ENCODE results near the gene CTRB1. TPM values are rescaled to one million over a fixed set of nuclear protein-coding genes. Genes with fewer than 3 reads are reported as not detected.

CTRB1 gene
- total and polyA plus RNA-seq, 2 donors (not counting 3 experiments of a cell fraction or from before 2014, with no cell fraction given): not detected

DNA sequence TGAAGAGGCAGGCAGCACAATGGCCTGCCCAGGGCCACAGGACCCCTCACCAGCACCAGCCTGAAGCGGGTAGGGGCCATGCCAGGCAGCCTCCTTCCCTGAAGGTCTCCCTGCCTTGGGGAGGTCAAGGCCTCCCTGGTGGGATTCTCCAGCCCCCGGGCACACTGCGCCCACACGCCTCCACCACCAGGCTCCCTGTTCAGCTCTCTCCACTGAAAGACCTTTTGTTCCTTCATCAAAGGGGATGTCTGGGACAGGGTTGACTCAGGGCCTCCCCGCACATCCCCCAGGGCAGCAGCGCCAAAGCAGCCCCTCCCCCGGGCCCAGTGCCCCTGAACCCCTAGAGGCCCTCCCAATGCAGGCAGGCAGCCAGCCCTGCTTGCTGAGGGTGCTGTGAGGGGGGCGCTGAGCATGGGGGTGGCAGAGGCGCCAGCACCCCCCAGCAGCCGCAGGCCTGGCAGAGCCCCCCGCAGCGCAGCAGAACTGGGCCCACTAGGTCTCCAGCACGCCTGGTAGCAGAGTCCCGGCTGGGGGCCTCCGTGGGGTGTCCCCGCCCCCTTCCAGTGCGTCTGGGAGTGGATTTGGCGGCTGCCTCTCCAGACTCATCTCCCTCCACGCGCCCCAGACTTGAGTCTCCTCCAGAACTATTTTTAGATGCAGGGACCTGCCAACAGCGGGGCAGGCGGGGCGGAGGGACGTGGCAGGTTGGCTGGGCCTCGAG is 19.5 kb downstream of the CTRB1 start:
- Histone ChIP-seq H3K36me3 (ENCODE audit: control insufficient read depth in 2 of 2, extremely low read depth in 1 of 2, insufficient read depth in 2 of 2, low read length in 2 of 2) (peaks cover 30 to 85% of the 10 kb centered on the region in 2 experiments), H2AFZ (ENCODE audit: low read depth, low read length) (no peak overlapping the region), H3K4me3 (replicated peaks in 1 of 3; ENCODE audit: insufficient read depth in 1 of 3, low read depth in 1 of 3, low read length in 3 of 3) (no peak overlapping the region), H4K20me1 (replicated peaks; ENCODE audit: control insufficient read depth, extremely low read depth, insufficient read depth, low read length) (no peaks in the 10 kb centered on the region), H3K9me1 (replicated peaks; ENCODE audit: control insufficient read depth, extremely low read depth, insufficient read depth, low read length) (no peaks in the 10 kb centered on the region), H3K27ac (ENCODE audit: insufficient read depth, low read depth, low read length) (peak overlapping the region; percentile 48), H3K9me3 (replicated peaks; ENCODE audit: control insufficient read depth, insufficient read depth, low read length) (no peaks in the 10 kb centered on the region), H3K9ac (replicated peaks; ENCODE audit: extremely low read depth, insufficient read depth, low read length) (no peak overlapping the region), H3K4me1 (ENCODE audit: control insufficient read depth, extremely low read depth, insufficient read depth, low read length) (peaks cover 10% of the 10 kb centered on the region), H3K27me3 (ENCODE audit: control insufficient read depth in 2 of 2, insufficient read depth in 2 of 2, low read length in 2 of 2) (no peaks in the 10 kb centered on the region), H3K4me2 (ENCODE audit: insufficient read depth, low read length) (no peak overlapping the region), H3K79me2 (ENCODE audit: control insufficient read depth, insufficient read depth, low read length) (peaks cover 94% of the 10 kb centered on the region)
- DNase-seq (ENCODE audit: low read depth, low spot score): no peak
- no TSS peak for BruUV-seq (replicated peaks)
- TF ChIP-seq MYC (IDR thresholded peaks at IDR 0.05; ENCODE audit: low read depth, low read length): no peak
- no peak for TF ChIP-seq FOS (IDR thresholded peaks at IDR 0.05; ENCODE audit: borderline replicate concordance, insufficient read depth, low read length)
- no peak for TF ChIP-seq GATA2 (IDR thresholded peaks at IDR 0.05; ENCODE audit: insufficient read depth, insufficient read length, low read depth, low read length)
- no peak for TF ChIP-seq POLR2A (IDR thresholded peaks at IDR 0.05; ENCODE audit: low read depth, low read length)
- no peak for TF ChIP-seq POLR2AphosphoS5 (IDR thresholded peaks at IDR 0.05; ENCODE audit: insufficient read depth, low read depth, low read length)
- no peak for TF ChIP-seq JUN (IDR thresholded peaks at IDR 0.05; ENCODE audit: borderline replicate concordance, insufficient read depth, insufficient read length, low read depth)
- no peak for TF ChIP-seq CTCF (IDR thresholded peaks at IDR 0.05; ENCODE audit: extremely low read depth in 1 of 2, insufficient read depth in 1 of 2, low read depth in 1 of 2, low read length in 2 of 2)
- TF ChIP-seq, protein P1, sequence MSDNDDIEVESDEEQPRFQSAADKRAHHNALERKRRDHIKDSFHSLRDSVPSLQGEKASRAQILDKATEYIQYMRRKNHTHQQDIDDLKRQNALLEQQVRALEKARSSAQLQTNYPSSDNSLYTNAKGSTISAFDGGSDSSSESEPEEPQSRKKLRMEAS (IDR thresholded peaks at IDR 0.05; ENCODE audit: insufficient read depth, insufficient read length): no peak
- TF ChIP-seq EZH2 (IDR thresholded peaks at IDR 0.05; ENCODE audit: borderline replicate concordance, low read depth, low read length, severe bottlenecking): no peak
- CTCF ChIA-PET: interaction anchor here (0.7 to 6.5 kb wide), 11 partner anchors 102 to 164 kb away, joined by 3 to 120 read pairs (median 5); no protein-coding TSS in a partner anchor
- no peak for FAIRE-seq
- POLR2A ChIA-PET: no interaction called here
- dilution Hi-C loops (cut with MboI; ENCODE audit: extremely low pct_ligation_motif_present, low sequenced_read_pairs) (no loop called here), intact Hi-C loops (cut with micrococcal nuclease) (no loop called here)

Data from endothelial cell of umbilical vein (primary cell).